GM10266 (cell line): Measurements from ENCODE around the gene TMEM185B.

Source experiments
- DNase-seq: peaks from one replicate; pipeline ENCODE4 v3.0.0; 2012; ENCODE audit errors: extremely low spot score
- CTCF ChIP-seq: IDR thresholded peaks from 2 replicates; pipeline ENCODE4 v1.5.1; 2012; ENCODE audit warnings: mild to moderate bottlenecking, low read depth; ENCODE audit not compliant: control insufficient read depth, insufficient read depth; ENCODE audit errors: missing control alignments

TMEM185B gene

GRCh38 chr2:120251078-120251477 is 27.9 kb upstream of the TMEM185B start:
- TF ChIP-seq CTCF = no peak
- DNase-seq = no peak

DNA sequence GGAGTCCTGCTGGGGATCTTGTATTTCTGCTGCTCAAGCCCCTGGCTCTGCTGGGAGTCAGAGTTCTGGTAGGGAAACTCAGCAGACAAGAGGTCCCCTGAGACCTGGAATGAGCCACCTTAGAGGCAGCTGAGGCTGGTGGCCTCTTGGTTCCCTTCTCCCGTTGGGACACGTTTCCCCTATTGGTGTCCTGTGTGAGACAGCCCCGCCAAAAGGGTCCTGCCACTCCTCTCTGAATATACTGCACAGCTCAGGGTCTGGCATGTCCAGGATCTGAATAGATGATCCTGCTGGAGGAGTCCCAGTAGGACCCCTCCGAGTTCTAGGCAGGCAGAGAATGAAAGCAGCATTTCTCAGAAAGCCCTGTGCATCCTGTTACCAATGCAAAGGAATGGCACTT is 27.4 kb upstream of the TMEM185B start:
- no peak for TF ChIP-seq CTCF
- no peak for DNase-seq

DNA sequence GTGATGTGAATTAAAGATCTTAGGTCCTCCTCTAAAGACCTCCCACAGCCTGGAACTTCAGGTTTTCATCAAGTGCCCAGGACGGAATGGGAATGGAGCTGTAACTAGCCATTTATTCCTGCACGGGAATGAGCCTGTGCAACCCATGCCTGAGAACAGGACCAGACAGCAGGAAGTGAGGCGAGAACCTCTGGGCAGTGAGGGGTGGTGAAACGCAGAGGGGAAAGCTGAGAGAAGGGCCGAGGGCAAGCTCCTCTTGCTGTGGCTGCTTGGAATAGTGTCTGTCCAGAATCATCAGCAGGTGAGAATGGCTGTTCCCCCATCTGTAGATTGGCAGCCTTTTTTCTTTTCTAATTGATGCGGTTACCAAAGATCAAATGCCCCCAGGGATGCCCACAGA is 24.7 kb upstream of the TMEM185B start:
- TF ChIP-seq CTCF = no peak
- no peak for DNase-seq

DNA sequence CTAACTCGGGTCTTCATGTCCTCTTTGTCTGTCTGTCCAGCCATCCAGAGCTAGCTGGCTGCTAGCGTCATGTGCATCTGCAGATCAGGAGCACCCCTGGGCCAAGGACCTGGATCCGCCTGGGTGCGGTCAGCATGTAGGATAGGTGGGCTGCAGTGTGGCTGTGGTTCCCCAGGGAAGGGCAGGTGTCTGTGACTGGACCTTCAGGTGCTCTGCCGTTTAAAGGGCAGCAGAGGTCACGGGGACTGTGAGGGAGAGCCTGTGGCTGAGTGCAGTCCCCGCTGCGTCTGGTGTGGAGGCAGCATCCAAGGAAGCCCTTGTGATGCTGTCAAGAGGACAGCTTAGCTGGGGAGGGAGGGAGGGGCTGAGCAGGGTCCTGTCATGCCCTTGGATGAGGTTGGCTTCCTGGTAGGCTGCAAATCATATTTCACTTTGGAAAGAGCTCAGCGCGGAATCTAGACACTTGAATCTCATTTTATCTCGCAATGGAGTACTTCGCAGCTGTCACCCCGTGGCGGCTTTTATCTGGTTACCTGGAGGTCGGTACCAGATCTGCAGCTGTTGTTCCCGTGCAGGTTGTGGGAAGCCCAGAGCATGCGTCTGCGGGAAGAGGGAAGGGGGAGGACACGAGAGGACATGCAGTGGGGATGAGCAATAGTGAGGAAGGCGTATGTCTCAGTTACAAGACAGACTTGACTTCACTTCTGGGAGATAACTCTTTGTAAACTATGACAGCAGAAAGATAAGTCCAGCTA is 23.5 kb upstream of the TMEM185B start:
- TF ChIP-seq CTCF = no peak
- DNase-seq = no peak

- no peak for DNase-seq
These were observed 22.5 kb upstream of the TMEM185B start for GRCh38 chr2:120245520-120246332.

GRCh38 chr2:120244656-120245519 is 21.7 kb upstream of the TMEM185B start:
- DNase-seq = no peak
- TF ChIP-seq CTCF = no peak

More at GRCh38 chr2:120245520-120246332, 22.5 kb upstream of the TMEM185B start:
- no peak for TF ChIP-seq CTCF
